GM21381 (cell line): Measurements from ENCODE around the gene IL16.
"Not testable (repeated sequence)": the region's sequence is repeated elsewhere in the genome, so short reads cannot be mapped to it uniquely, and the experiment has no call there.

ENCODE experiments used
- ATAC-seq: cut with Tn5 transposase; IDR thresholded peaks from one replicate; pipeline ENCODE4 v1.9.1; 2021; ENCODE audit warnings: mild to moderate bottlenecking, moderate library complexity; ENCODE audit not compliant: unreplicated experiment

IL16 gene

DNA sequence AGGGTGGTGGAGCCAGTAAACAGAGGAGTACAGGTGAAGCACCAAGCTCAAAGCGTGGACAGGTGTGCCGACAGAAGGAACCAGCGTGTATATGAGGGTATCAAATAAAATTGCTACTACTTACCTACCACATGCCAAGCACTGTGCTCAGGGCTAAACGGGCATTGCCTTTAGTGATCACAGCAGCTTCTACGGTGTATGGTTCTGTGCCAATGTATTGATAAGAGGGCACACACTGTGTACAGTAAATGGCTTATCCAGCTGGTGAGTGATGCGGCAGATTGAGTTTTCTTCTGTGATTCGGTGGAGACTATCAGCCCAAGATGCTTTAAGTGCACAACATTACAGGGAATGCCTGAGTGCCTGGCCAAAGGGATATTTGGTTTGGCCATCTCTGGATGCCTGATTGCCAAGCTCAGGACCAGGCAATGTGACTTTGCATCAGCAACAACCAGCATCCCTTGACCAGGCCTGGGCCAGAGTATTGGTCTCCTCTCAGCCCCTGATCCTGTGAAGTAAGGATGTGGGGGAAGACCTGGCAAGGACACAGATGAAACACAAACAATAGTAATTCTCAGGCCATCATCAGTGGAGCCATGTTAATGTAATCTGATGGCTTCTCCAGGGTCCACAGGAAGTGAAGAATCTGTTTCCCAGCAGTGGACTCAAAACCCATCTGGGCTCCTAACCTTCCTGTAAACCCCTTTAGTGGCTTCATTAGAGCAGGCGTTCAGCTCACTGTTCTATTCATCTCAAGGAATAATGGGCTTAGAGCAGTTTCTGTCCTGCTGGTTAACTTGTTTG, 113.2 kb downstream of the IL16 start:
- no peak for ATAC-seq

DNA sequence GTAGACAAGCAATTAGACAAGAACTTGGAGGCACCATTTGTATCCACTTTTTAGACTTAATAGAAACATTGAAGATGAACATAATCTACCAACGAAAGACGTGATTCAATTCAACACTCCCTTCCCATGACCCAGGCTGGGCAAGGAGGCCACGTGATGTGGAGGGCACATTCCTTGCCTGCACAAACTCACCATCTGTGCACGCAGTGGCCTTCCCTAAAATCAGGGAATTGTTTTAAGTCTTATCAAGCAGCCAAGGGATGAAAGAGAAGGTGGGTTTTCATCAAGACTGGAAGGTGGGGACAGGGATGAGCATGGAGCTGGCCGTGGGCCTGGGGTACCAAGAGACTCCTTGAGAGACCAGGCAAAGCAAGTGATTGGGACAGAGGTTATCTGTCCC, 113.8 kb downstream of the IL16 start:
- ATAC-seq: no peak

DNA sequence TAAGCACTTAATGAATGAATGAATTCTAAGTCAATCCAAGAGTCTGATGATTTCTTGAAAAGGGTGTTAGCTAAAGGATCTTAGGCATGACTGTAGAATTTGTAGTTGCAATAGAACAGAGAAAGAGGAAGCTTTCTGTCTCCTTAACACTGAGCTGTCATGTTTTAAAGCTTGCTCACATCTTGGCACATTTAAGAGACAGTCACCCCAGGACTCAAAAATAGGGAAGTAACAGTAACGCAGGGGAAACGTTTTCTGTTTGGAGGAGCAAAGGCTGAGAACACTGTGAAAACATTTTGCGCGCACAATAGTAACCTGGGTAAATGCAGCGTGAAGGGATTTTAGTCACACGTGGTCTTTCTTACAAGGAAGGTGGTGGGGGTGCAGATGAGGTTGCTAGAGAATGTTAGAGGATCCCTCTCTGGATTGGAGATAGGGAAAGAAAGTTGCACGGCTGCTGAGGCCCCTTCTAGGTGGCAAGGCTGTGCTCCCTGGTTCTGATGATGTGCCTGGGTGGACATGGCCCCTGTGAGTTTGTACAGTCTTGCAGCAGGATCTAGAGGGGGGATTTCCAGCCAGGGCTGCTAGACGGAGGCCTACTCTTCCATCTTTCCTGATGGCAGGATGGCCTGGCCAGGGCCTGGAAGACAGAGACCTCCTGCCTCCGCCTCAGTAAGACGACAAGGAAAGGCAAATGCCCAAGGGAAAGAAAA, 115.2 kb downstream of the IL16 start:
- ATAC-seq: no peak

DNA sequence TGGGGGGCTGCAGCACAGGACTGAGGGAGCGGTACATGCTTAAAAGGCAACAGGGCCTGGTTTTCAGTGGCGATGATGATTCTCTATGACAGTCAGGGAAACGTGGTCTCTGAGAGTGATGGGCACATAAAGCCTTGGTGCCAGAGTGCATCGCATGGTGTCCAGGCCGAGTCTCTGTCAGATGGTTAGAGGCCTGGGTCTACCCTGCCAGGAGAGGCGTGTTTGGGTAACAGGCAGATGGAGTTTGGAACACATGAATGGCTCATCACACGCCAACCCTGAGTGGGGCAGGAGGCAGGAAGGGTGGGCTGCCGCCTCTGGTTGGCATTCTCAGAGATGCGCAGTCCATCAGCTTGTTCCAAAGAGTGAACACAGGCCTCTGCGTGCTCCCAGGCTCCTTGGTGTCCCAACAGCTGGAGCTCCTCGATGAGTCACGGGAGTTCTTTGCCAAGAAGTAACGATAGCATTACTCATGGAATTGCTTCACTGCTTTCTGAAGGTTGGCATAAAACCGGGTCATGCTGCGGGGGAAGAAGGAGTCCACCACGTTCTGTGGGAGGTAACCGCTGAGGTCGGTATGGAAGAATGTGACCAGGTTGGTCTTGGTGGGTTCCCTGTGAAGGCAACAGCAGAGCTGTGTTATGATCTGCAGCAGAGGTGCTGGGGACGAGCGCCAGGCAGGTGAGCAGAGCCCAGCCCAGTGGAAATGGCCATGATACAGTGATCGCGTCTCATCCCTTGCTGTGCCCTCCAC, 116.3 kb downstream of the IL16 start:
- no peak for ATAC-seq

DNA sequence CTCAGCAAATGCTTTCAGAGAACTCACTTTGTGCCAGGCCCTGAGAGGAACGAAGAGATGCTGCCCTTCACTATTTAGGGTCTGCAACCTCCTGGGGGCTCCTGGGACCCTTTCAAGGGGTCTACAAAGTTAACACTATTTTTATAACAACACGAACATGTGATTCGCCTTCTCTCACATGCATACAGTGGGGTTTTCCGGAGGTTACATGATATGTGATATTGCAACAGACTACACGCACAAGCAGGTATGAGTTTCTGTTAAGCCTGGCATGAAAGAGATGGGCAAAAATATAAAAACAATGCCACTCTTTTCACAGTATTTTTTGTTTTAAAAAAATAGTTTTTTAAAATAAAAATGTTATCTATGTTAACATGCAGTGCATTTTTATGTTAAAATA, 117.0 kb downstream of the IL16 start:
- no peak for ATAC-seq

DNA sequence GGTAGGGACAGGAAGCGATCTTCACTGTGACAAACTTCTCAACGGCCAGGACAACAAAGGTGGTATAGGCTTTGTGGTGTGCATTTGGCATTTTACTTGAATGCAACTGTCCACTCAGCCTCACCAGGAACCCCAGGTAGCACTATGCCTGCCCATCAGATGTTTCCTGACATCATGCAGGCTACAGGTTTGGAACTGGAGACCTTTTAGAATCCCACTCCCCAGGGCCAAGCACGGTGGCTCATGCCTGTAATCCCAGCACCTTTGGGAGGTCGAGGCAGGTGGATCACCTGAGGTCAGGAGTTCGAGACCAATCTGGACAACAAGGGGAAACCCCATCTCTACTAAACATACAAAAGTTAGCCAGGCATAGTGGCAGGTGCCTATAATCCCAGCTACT, 117.7 kb downstream of the IL16 start:
- ATAC-seq: no peak

DNA sequence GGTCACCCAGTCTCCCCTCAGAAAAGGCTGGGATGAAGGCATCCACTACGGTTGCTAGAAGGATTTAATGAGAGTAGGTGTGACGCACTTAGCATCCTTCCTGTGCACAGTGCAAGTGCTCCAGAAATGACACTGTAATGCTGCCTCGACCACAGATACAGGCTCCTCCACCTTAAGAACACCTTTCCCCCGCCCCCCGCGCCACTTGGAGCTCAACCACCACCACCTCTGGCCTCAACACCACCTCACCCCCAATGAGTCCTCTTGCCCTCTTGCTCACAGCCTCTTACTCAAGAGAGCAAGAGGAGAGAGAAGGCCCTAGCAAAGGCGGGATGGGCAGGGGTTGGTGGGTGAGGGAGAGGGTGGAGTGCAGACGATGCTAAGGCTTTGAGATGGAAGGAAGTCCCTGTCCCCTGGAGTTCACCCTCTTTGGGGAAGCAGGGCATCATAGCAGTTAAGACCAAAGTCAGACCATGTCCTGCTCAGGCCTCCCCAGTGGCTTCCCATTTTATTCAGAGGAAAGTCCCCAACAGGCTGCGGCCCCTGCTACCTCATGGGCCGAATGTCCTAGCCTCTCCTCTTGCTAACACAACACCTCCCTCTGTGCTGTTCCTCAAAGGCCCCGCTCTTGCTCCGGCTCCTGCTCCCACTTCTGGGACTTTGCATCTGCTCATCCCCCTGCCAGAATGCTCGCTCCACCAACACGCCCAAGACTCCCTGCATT, 118.9 kb downstream of the IL16 start:
- ATAC-seq: no peak

DNA sequence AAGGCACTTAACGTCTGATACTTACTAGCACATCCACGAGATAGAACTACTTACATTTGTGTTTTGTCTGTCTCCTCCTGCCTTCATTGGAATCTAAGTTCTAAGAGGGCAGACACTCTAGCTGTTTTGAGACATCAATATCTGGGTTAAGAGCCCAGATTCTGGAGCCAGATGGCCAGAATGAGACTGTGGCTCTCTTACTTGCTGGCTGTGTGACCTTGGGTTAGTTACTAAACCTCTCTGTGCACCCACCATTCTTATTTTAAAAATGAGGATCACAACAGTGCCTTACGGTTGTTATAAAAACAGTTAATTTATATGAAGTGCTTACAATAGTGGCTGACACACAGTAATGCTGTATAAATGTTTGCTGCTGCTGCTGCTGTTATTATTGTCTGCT, 119.6 kb downstream of the IL16 start:
- ATAC-seq: no peak

DNA sequence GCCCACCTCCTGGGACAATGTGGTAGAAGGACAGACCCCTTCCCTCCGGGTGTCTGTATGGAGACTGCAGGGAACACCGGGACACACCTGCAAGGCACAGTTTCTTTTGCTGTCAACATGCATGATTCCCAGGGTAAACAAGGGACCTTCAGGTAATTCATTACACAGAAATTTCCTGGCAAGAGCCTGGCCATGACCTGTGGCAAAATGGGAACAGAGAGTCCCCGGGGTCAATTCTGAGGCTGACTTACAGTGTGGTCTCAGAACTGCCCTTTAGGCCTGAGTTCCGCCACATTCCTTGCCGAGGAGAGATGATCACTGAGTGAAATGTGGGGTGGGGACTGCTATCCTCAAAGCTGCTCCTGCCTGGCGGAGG, 121.0 kb downstream of the IL16 start:
- no peak for ATAC-seq

DNA sequence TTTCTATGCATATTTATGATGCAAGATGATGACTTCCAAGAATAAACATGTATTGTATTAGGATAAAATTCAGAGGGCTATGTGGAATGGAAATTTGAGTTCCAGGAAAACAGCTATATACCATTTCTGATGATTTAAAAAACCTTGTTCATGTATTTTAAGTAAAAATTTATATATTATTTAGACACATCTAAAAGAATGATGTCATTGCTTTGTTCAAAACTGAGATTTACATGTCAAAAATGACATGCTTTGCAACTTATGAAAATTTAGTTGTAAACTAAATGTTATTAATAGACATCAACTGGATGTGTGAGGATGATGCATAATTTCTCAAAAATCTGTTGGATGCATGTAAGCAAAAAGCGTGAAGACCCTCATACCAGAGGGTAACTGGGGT, 125.0 kb downstream of the IL16 start:
- no peak for ATAC-seq

DNA sequence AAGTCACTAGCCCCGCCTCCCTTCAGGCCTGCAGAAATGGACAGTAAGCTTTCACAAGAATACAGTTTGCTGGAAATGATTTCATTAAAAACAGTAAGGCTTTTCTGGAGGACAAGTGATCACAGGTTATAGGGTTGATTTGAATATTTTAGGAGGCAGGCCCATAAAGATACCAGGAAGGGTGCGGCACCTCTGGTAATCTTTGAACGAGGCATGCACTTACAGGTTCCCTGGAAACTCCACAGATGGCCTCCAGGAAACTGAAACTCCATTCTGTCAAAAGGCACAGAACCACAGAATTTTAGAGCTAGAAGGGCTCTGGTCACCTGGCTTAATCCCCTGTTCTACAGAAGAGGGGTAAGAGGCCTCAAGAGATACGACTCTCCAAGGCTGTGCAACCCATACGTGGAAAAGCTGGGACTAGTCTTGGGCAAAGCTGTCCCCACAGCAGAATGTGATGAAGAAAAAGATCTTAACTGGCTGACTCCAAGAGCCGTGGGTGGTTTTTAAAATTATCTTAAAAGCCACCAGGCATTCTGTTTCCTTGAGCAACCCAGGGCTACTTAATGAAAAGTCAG, 126.1 kb downstream of the IL16 start:
- ATAC-seq: no peak

DNA sequence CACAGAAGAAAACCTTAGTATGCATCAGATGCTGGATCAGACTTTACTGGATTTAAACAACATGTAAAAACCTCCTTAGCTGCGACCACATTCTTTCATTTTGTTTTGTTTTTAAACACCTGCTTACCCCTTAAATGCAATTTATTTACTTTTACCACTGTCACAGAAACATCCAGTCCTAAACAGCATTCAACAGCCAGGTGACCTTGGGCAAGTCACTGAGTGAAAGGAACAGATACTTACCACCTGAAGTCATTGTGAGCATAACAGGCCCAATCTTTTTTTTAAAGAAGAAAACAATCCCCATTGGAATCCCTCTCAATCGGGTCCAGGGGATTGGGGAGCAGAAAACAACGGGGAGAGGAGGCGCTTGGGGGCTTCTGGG, 126.9 kb downstream of the IL16 start:
- peak; percentile 6 for ATAC-seq

DNA sequence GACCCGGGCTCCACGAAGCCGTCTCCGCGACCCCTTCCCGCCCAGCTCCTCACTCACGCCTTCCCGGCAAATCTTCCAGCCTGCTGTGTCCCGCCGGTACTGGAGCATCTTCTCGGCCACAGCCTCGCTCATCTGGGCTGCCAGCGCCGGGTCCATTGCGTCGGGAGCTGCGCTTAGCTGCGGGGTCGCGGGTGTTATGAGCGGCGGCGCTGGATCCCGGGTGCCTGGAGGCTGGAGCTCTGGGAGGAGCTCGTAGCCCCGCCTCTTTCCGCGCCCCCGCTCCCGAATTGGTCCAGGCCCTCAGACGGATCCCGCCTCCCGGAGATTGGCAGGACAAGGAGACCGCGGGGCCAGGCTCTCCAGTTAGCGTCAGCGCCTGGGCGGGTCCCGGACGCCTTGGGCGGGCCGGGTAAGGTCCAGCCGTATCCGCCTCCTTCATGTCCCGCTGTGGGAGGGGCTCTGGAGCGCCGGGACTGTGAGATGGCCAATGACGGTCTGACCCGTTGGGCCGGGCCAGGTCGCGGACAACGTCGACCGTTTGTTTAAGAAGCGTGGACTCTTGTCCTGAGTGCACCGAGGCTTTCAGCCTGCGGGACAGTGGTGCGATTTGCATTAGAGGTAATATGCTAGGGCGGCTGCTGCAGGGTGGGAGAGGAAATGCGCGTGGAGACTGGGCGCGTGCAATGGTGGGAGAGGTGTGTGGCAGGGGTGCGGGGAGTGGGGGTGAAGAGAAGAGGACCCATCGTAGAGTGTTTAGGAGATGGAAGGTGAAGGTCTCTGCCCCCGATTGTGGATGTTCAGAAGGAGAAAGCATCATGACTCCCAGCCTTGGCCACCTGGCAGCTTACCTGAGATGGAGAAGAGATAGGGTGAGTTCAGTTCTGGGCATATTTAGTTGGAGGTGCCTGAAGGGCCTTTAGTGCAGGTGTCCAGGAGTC, 127.5 kb downstream of the IL16 start, which contains the start of gene STARD5:
TSS of gene STARD5 (minus strand) at position 198 of the 938 bp plus-strand sequence. CDS start at position 156, 42 bp downstream.
- ATAC-seq: peak; percentile 100

DNA sequence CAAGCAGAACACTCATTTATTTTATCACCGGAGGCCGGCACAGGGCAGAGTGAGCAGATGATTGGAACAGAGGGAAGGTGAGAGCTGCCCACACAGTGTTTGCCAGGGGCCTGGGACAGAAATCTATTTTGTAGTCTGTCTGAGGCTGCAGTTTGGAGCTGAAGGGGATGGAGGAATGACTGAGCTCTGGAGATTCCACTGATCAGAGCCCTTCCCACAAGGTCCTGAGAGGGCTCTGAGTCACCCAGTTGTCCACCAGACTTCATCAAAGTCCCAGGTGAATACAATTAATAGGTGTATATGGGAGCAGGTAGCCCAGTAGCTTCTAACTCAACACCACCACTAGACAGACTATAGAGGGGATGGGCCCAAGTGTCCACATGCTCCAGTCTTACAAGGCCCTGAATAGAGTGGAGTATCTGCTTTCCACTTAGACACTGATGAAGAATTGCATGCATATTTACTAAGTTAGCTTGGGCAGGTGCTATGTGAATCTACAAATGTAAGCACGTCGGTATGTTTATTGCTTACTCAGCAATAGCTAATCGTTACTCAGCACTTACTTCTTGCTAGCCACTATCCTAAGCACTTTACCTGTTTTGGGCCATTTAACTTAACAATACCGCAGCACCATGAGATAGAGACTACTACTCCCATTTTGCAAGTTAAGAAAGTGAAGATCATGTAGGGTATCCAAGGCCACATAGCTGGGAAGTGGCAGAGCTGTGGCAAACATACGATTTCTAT, 130.0 kb downstream of the IL16 start:
- no peak for ATAC-seq

DNA sequence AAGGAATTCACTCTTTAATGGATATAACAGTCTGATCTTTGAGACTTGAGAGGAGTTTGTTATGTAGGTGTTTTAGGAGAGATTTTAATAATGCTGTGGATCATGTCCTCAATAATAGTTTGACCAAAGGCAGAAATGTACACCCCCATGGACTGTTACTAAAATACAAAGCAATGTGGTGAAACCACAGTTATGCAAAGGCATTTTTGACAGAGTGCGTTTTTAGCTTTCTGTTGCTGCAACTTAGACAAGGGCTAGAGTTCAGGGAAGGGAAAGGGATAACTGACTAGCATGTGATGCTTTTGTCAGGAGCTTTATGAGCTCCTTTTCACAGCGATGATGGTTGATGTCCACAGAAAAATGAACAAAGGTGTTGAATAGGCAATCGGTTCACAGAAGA, 130.8 kb downstream of the IL16 start:
- no peak for ATAC-seq

DNA sequence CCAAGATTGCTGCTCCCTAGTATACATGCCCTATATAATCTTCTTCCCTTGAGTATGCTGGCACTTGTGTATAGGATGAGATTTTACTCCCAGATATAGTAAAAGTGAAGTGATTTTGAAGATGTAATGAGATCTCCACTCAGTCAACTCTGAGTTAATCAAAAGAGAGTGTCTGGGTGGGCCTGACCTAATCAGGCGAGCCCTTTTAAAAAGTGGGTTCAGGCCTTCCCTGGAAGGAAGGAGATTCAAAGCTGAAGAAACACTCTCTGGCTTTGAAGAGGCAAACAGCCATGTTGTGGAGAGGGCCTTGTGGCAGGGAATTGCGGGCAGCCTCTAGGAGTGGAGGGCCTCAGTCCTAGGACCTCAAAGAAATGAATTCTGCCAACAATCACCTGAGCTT, 132.8 kb downstream of the IL16 start:
- ATAC-seq: no peak

DNA sequence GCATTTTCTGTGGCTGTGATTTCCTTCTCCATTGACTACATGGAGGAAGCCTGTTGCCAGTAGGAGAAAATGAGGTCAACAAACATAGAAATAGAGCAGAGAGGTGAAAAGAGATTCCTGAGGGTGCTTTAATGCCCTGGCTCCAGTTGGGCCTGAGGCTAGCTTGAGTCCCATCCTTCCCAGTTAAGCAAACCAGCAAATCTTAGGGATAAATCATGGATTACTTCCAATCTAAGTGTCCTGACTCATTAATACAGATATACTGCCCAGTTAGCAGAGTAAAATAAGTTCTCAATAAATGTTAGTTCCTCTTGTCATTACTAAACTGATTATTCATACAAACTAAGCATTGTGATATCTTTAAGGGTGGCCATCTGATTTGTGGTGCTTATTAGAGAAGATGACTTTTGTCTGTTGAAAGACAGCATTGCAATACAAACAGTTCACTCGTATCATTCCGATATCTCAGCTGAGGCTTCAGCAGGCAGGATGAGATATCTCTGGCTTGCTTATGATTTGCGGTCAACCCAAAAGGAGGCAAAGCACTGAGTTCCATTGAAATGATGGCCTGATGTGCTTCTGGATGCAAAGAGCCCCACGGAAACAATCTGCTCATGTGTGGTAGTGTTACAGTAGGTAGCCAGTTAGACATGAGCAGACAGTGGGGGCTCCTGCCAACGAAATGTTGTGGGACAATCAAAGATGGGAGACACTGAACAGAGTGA, 133.8 kb downstream of the IL16 start:
- no peak for ATAC-seq

DNA sequence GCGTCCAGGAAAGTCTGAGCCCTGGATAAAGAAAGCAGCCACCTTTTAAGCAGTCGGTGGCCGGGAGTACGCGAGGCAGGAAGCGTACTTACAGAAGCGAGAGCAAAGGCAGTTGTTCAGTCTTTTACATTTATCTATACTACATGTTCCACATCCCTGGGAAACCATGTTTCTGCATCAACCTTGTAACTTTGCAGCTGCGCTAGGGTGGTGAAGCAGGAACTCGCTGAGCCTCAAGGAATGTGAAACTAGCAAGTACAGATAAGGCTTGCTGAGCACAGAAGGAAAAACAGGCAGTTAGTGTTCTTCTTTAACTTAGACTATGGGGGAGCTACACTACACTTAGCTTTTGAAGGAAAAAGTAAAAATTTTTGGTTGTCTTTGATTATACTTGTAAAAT, 134.5 kb downstream of the IL16 start:
- not testable (repeated sequence) for ATAC-seq
